GM21515 (cell line): Measurements from ENCODE around the gene MINDY1.

Source experiments
- ATAC-seq: cut with Tn5 transposase; IDR thresholded peaks from one replicate; pipeline ENCODE4 v1.9.1; 2021; ENCODE audit not compliant: unreplicated experiment

The MINDY1 gene

DNA sequence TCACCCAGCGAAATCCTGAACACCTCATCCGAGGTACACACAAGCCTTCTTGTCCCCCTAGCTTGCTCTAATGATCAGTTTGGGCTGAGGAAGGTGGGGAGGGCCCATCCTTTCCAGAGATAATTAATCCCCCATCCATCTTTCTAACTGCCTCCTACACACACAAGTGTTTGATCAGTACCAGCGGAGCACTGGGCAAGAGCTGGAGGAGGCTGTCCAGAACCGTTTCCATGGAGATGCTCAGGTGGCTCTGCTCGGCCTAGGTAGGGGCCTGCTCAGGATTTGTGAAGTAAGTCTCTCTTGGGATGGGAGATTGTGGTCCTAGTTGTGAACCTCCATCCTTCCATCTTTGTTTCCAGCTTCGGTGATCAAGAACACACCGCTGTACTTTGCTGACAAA is 18.8 kb downstream of the MINDY1 start:
- no peak for ATAC-seq

- no peak for ATAC-seq
These were observed 21.4 kb downstream of the MINDY1 start for GRCh38 chr1:150985179-150985825.

- no peak for ATAC-seq
These were observed 24.6 kb downstream of the MINDY1 start, which contains the start of gene ANXA9 for GRCh38 chr1:150981805-150982712. Gene ANXA9, plus strand, starts transcription at chr1:150982292. Its CDS starts 814 bp downstream, at chr1:150983106.

DNA sequence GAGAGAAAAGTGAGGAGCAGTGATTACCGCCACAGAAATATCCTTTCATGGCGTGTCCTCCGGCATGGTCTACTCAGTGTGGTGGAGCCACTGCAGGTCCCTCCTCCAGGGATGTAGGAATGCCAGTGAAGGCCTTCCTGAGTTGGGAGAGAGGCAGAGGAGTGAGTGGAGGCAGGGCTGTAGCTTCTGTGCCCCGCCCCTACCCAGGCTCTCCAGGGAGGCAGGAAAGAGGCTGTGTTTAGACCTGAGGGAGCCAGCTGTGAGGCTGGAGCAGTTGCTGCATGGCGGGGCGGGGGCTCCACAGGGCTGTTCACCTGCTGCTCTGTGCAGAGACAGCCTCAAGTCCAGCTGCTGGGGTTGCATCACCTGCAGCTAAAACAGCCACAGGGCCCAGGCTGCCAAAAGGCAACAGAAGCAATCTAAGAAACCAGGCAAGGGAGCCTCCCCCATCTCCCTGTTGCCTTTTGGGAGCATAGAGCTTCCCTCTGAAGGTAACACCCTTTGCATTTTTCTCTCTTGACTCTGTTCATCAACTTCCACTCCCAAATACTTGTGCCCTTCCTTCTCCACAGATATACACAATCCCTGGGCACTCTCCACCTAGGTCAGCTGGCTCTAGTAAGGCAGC is 25.4 kb downstream of the MINDY1 start:
- no peak for ATAC-seq

GRCh38 chr1:150979092-150980056 is 27.3 kb downstream of the MINDY1 start:
- peak; percentile 58 for ATAC-seq

GRCh38 chr1:150976879-150977694 is 29.6 kb downstream of the MINDY1 start:
- no peak for ATAC-seq

DNA sequence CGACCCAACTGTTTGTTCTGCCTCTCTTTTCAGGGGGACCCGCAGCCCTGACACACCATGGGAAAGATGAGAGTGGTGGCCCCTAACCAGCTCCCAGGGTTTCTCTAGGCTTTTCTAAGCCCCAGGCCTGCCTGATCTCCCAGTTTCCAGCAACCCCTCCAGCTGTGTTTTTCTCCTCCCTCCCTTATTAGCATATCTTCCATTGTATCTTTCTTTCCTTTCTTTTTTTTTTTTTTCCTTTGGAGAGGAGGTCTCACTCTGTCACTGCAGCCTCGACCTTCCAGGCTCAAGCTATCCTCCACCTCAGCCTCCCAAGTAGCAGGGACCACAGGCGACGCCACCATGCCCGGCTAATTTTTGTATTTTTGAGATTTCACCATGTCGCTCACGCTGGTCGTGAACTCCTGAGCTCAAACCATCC is 30.3 kb downstream of the MINDY1 start:
- no peak for ATAC-seq

GRCh38 chr1:150974580-150975478 is 31.9 kb downstream of the MINDY1 start, which contains the start of gene CERS2:
Gene CERS2, minus strand, starts transcription at chr1:150974835. Its CDS starts 5,745 bp downstream, at chr1:150969090.
- ATAC-seq = peak; percentile 46

DNA sequence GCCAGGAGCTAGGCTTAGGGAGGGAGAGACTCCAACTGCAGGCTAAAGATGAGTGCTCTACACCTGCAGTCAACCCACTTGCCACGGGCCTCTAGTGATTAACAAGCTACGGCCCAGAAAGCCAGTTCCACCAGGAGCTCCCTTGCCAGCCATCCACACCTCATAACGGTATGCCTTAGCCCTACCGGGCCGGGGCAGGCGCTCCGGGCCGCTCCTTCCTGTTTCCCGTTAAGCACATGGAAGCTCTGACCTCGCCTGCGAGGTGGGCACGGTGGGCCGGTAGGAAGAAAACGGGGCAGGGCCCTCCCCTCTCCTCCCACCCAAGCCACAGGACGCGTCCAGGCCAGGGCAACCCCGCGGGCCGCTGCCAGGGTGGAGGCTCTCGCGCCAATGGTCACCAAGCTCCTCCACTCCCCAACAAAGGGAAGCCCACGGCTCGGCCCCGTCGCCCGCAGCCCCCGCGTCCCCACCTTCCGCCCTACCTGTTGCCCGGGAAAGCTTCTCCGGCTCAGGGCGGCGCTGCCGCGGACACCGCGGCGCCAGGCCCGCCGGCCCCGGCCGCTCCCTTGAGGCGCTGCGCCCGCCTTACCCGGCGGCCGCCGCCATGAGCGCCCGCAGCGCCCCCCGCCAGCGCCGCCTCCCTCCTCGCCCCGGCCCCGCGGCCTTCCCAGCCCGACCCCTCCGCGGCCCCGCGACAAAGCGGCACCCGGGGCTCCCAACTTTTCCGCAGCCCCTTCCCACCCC is 32.7 kb downstream of the MINDY1 start:
- ATAC-seq = peak; percentile 51

GRCh38 chr1:150973258-150973835 is 33.4 kb downstream of the MINDY1 start:
- no peak for ATAC-seq

DNA sequence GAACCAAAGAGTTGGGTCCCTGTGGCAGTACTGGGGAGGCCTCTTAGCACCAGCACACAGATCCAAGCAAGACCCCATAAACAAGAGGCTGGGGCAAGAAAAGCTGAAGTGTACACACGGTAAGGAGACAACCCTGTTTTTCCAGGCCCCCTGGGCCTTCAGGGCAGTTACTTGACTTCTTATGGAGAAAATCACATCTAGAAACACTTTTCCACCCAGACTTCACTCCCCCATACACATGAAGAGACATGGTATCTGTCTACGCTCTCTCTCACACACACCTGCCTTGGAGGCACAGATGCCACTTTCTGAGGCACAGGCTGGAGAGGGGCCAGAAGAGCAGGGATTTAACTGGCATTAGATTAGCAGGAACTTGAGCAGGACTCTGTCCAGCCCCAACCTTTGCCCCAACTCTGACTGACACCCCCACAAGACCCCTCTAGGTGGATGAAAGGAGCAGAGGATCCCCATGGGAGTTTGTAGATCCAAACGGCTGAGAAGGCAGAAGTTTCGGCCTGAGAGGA is 34.2 kb downstream of the MINDY1 start:
- no peak for ATAC-seq

DNA sequence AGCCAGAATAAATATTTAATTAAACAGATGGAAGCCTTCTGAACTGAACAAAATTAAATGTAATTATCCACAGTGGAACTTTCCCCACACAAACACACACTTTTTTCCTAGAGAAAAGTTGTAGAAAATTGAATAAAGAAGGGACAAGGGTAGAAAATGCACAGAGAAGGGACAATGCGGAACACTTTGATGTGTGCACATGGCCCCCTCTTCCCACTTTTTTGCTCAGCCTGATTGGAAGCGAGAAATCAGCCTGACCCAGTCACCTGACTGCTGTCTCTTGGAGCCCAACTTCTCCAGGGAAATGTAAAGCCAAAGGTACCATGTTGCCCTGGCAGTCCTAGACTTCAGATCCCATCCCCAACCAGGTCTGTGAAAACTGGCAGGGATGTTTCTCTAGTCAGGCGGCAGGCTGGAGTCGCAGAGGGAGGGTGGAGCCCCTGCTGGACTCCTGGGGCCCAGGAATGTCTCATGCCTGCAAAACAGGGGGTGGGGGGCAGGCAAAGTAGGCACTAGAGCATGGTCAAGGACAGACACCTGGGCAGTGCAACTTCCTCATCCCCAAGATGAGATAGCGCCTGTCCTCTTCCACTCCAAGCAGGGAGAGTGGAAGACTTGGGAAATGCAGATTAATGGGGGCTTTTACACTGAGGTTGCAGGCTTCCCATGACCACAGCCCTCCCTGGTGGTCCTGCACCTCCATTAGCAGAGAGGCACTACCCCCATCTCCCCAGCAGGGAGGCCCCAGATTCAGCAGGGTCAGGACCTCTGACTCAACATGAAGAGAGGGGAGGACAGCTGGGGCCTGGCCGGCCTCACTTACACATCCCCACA is 34.9 kb downstream of the MINDY1 start:
- no peak for ATAC-seq

DNA sequence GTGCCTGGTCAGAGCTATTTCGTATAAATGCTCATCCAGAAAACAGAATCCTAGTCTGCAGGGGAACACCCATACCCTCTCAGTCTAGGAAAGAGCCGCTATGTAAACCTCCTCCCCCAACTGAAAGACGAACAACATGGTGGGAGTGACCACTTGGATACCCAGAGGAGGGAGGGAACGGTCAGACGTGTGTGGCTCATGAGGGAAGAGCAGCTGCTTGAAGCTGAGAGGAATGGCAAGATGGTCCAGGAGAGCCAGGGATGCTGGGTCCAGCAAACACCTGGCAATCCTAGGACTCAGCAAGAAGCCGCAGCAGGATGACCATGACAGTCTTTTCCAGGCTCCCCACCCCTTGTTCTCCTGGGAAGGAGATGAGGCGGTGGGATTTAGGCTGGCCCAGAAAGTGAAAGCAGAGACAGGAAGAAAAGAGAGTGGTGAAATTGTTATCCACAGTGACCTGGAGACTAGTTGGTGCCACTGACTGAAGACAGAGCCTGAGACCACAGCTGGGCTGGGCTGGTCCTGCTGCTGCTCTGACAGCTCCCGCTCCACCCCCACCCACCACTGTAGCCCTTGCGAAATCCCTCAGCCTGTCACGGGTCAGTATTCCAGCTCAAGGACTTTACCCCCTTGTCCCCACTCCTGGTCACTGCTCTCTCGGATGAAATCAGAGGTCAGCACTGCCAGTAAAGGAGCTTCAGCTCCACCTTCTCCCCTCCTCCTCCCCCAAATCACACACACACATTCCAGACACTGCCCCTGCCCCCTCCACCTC is 35.7 kb downstream of the MINDY1 start:
- ATAC-seq = no peak

GRCh38 chr1:150969626-150970025 is 37.1 kb downstream of the MINDY1 start:
- no peak for ATAC-seq

- no peak for ATAC-seq
These were observed 38.2 kb downstream of the MINDY1 start for GRCh38 chr1:150968491-150968890.

GRCh38 chr1:150967936-150968335 is 38.8 kb downstream of the MINDY1 start:
- ATAC-seq = no peak
